WI38 (cell line): Measurements from ENCODE around the gene ADK.

Experiments used
- H3K4me3 ChIP-seq: 2 replicates; pipeline ENCODE4 v1.5.1; 2011; ENCODE audit warnings: low read depth, mild to moderate bottlenecking, control low read depth, low read length
- CTCF ChIP-seq: IDR thresholded peaks from 2 replicates; pipeline ENCODE4 v1.5.1; 2012; ENCODE audit warnings: low read depth, mild to moderate bottlenecking, control low read depth, low read length

ADK gene

GRCh38 chr10:74320717-74321116 is 169.7 kb downstream of the ADK start:
- TF ChIP-seq CTCF: no peak
- H3K4me3 ChIP-seq: no peak overlapping the region

- no peak overlapping the region for H3K4me3 ChIP-seq
- no peak for TF ChIP-seq CTCF
Observed at GRCh38 chr10:74322141-74322540, 171.1 kb downstream of the ADK start.

- no peak overlapping the region for H3K4me3 ChIP-seq
- TF ChIP-seq CTCF: no peak
Observed at GRCh38 chr10:74322565-74322964, 171.5 kb downstream of the ADK start.

GRCh38 chr10:74328388-74328787 is 177.4 kb downstream of the ADK start:
- H3K4me3 ChIP-seq: no peak overlapping the region
- no peak for TF ChIP-seq CTCF

GRCh38 chr10:74329873-74330272 is 178.9 kb downstream of the ADK start:
- TF ChIP-seq CTCF: no peak
- no peak overlapping the region for H3K4me3 ChIP-seq

- TF ChIP-seq CTCF: no peak
- no peak overlapping the region for H3K4me3 ChIP-seq
Observed at GRCh38 chr10:74330646-74331045, 179.6 kb downstream of the ADK start.

GRCh38 chr10:74332398-74332797 is 181.4 kb downstream of the ADK start:
- H3K4me3 ChIP-seq: no peak overlapping the region
- no peak for TF ChIP-seq CTCF

GRCh38 chr10:74333174-74333573 is 182.2 kb downstream of the ADK start:
- H3K4me3 ChIP-seq: no peak overlapping the region
- no peak for TF ChIP-seq CTCF
